Measurements from ENCODE around the gene LRCH1.

DNA sequence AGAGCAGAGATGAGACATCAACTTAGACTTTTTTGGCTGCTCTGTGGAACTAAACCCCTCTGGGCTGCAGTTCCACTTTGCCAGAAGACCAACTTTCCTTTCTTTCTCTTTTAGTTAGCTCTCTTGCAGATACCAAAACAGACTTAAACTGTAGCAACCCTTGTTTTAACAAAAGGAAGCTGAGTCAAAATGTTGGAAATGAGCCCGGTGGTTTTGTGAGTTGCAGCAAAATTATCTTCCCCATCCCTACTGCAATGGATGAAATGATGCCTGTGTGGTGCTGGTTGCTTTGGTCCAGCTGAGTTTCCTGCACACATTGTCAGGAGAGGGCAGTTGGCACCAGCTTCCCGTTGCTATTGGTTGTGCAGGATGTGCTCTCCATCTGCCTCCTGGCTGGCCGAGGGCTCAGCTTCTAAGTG is 115.3 kb downstream of the LRCH1 start:
- TF ChIP-seq, protein P1, sequence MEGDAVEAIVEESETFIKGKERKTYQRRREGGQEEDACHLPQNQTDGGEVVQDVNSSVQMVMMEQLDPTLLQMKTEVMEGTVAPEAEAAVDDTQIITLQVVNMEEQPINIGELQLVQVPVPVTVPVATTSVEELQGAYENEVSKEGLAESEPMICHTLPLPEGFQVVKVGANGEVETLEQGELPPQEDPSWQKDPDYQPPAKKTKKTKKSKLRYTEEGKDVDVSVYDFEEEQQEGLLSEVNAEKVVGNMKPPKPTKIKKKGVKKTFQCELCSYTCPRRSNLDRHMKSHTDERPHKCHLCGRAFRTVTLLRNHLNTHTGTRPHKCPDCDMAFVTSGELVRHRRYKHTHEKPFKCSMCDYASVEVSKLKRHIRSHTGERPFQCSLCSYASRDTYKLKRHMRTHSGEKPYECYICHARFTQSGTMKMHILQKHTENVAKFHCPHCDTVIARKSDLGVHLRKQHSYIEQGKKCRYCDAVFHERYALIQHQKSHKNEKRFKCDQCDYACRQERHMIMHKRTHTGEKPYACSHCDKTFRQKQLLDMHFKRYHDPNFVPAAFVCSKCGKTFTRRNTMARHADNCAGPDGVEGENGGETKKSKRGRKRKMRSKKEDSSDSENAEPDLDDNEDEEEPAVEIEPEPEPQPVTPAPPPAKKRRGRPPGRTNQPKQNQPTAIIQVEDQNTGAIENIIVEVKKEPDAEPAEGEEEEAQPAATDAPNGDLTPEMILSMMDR (conservative IDR thresholded peaks at IDR 0.05; ENCODE audit: low read length) = no peak
- no peak for TF ChIP-seq EZH2phosphoT487 (IDR thresholded peaks at IDR 0.05; ENCODE audit: borderline replicate concordance, low read depth, low read length)
